Natural killer cell treated with Interleukin-12 subunit alpha and Interleukin-12 subunit beta and Interleukin-15 and Interleukin-18, amount 100 ng/mL, for 72 hours (primary cell): ENCODE results near the gene ANGEL1. TPM values are rescaled to one million over a fixed set of nuclear protein-coding genes. Genes with fewer than 3 reads are reported as not detected.
A peak's percentile ranks its signal among the peaks of the same experiment; 100 is the strongest.

ENCODE experiments used
- ATAC-seq, 2 donors: fragments of 150-1000 bp; cut with Tn5 transposase in 1 of 2; sonication (Bioruptor Pico), chemical (Tn5 transposase) in 1 of 2; 2 replicates each; pipeline ENCODE4 v1.10.0; 2021
- DNase-seq: peaks from one replicate; pipeline ENCODE4 v3.0.0; 2022; ENCODE audit warnings: low spot score
- H3K27ac Mint-ChIP-seq, 2 donors: 1 replicate in 1 of 2; 2 replicates in 1 of 2; pipeline ENCODE4 v1.8.0; 2022; ENCODE audit warnings: mixed read lengths in 2 of 2, mild to moderate bottlenecking in 1 of 2, moderate library complexity in 1 of 2
- H3K27me3 Mint-ChIP-seq, 2 donors: 1 replicate in 1 of 2; 2 replicates in 1 of 2; pipeline ENCODE4 v1.8.0; 2022; ENCODE audit warnings: mixed read lengths in 2 of 2
- H3K36me3 Mint-ChIP-seq: one replicate; pipeline ENCODE4 v1.8.0; 2022; ENCODE audit warnings: mixed read lengths
- H3K4me1 Mint-ChIP-seq, 2 donors: 1 replicate in 1 of 2; 2 replicates in 1 of 2; pipeline ENCODE4 v1.8.0; 2022; ENCODE audit warnings: low read depth in 2 of 2, mixed read lengths in 2 of 2, mild to moderate bottlenecking in 1 of 2
- H3K4me3 Mint-ChIP-seq: one replicate; pipeline ENCODE4 v1.8.0; 2022; ENCODE audit warnings: mixed read lengths
- H3K9me3 Mint-ChIP-seq: 2 replicates; pipeline ENCODE4 v1.8.0; 2022; ENCODE audit warnings: mixed read lengths
- total RNA-seq, 2 donors: library from RNA; stranded (reverse); gene quantifications; one replicate each; pipeline ENCODE4 v1.2.3, GENCODE V29; 2022

ANGEL1 gene
- total RNA-seq, 2 donors from 2014 or later = 11.7 to 14.6 TPM

DNA sequence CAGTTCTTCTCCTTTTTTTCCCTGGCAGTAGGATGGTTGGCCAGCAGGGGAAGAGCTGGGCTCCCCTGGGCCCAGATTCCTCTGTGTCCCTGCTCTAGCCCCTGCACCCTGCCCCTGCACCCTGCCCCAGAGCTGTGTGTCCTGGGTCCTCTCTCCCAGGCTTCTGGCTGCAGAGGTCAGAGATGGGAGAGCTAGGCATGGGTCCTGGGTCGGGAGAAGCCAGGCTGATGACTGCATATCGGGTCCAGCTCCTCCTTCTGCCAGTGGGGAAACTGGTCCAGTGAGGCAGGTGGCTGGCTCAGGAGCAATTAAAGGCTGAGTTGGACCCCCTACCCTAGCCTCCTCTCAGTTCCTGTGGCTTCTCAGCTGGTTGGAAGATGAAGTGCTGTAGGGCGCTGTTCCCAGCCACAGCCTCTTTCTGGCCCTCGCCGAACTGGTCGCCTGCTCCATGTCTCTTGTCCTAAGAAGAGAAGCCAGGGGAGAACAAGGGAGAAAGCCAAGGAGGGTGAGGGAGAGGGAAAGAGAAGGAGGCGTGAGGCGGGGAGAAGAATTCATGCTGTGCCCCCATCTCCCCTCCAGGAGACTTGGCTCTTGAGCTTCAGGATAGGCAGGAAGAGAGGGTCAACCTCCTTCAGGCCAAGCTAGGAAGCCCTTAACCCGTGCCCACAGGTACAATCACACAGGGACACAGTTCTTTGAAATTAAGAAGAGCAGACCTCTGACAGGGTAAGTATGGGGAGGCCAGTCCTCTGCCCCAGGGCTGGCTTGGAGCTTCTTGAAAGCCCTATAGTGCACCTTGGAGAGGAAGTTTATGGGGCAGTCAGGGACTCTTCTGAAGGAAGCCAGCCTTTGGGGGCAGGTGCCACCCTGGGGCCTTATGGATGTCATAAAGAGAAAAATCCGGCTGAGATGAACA is 41.9 kb downstream of the ANGEL1 start:
- Mint-ChIP-seq H3K27me3 (no peaks in the 10 kb centered on the region), H3K9me3 (no peaks in the 10 kb centered on the region), H3K27ac (no peak overlapping the region), H3K36me3 (no peaks in the 10 kb centered on the region), H3K4me3 (no peak overlapping the region), H3K4me1 (peaks cover 13 to 18% of the 10 kb centered on the region in 2 donors)
- DNase-seq (no peak), ATAC-seq (no peak)

DNA sequence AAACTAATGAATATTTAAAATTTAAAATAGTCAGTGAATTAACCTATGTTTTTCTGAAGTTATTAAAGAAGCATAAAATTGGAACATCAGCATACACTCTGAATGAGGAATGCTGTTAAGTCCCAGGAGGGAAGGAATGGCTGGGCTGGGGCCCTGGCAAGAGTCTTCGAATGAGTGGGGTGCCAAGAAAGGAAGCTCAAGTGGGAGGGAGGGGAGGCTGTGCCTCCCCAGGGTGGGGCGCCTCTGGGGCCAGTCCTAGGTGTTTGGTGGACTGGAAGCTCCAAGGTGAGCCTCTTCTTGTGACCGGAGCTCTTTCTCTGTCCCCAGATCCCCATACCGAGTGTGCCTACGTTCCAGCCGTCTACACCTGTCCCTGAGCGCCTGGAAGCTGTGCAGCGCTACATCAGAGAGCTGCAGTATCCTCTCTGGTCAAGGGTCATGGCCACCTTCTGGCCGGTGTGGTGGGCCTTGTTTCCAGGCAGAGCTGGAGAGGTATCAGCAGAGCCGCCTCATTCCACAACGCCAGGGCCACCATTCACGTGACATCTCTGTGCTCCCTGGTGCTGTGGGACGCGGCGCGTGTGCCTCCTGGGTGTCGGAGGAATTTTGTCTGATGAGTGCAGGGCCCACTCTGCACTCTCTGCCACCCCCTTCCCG is 42.9 kb downstream of the ANGEL1 start:
- no peak for DNase-seq
- Mint-ChIP-seq H3K9me3 (no peaks in the 10 kb centered on the region), H3K27ac (no peak overlapping the region), H3K27me3 (no peaks in the 10 kb centered on the region), H3K4me3 (no peak overlapping the region), H3K4me1 (peaks cover 13 to 16% of the 10 kb centered on the region in 2 donors), H3K36me3 (no peaks in the 10 kb centered on the region)
- no peak for ATAC-seq

DNA sequence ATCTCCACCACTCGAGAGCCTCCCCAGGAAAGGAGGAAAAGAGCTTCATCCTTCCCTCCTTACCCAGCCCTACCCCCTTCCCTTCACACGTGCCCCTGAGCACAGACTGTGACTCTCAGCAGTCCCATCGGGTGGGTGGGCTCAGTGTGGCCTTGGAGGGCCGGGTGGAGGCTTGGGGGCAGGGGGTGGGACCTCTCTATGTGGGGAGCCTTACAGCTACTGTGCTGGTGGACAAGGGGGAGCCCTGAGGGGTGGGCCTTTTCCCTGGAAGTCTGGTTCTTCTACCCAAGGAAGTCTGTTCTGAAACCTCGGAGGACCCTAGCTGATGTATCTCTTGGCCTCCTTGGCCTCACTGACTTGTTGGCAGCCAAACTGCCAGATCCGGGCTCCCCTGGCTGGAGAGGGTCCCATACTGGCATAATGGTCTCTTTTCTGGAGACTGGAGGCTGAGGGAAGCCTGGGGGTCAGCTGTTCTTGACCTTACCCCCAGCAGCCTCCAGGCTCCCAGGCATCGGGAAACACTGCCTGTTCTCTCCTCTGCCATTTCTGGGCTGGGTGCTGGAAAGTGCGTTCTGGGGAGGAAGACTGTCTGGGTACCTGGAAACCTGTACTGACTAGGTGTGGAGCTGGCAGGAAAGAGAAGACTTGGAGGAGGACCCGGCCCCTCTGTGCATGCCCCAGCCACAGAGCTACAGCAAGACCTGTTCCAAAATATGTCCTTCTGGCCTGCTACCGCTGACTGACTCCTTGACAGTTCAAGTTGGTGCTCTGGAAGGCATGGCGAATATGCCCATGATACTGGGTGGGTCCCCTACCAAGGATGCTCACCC is 43.8 kb downstream of the ANGEL1 start:
- H3K36me3 Mint-ChIP-seq = no peaks in the 10 kb centered on the region
- DNase-seq (no peak), ATAC-seq (no peak)
- peaks cover 13 to 15% of the 10 kb centered on the region in 2 donors for H3K4me1 Mint-ChIP-seq
- H3K4me3 Mint-ChIP-seq = no peak overlapping the region
- no peaks in the 10 kb centered on the region for H3K27me3 Mint-ChIP-seq
- H3K9me3 Mint-ChIP-seq = no peaks in the 10 kb centered on the region
- H3K27ac Mint-ChIP-seq = peak overlapping the region; percentile 56 to 61

DNA sequence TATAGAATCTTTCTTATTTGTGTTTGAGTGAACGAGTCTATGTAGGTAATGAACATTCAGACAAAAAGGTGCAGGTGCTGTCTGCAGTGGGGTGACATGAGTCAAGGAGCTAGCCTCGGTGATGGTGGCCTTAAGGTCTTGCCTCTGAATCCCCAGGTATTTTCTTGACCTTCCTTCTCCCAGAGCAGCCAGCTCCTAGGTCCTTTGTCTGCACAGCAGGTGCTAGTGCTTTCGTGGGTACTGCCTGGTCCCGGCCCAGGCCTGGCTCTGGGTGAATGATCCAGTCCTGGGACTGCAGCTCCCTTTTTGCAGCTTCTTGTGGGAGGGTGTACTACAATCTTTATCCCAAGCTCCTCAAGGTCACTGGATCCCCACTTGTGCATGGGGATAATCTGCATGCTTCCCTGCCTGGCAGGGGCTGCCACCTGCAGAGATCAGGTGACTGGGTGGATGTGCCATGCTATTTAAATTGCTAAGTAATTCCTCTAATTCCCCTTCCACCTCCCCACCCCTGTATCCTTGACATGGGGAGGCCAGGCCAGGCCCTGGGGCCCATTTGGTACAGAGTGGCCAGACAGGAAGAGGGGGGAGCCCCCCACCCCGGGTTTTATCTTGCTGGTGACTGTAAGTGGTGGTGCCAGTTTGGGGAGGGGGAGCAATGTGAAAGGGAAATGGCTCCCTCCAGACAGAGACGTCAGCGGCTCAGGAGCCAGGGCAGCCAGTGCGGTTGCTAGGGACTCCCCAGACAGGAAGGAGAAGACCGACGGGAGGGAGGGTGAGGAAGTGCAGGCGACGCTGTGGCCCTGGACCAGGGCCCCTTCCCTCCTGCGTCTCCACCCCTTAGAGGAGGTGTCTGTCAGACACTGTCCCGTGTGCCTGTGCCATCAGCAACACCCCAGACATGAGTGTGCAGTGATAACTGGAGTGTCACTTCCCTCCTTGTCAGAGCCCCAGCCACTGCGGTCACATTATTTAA is 44.7 kb downstream of the ANGEL1 start:
- H3K36me3 Mint-ChIP-seq = no peaks in the 10 kb centered on the region
- ATAC-seq (peak; percentile 98 to 99), DNase-seq (peak; percentile 88)
- H3K9me3 Mint-ChIP-seq = no peaks in the 10 kb centered on the region
- peaks cover 13% of the 10 kb centered on the region in 2 donors for H3K4me1 Mint-ChIP-seq
- H3K27me3 Mint-ChIP-seq = no peaks in the 10 kb centered on the region
- H3K4me3 Mint-ChIP-seq = no peak overlapping the region
- H3K27ac Mint-ChIP-seq = peak overlapping the region; percentile 56 to 61

DNA sequence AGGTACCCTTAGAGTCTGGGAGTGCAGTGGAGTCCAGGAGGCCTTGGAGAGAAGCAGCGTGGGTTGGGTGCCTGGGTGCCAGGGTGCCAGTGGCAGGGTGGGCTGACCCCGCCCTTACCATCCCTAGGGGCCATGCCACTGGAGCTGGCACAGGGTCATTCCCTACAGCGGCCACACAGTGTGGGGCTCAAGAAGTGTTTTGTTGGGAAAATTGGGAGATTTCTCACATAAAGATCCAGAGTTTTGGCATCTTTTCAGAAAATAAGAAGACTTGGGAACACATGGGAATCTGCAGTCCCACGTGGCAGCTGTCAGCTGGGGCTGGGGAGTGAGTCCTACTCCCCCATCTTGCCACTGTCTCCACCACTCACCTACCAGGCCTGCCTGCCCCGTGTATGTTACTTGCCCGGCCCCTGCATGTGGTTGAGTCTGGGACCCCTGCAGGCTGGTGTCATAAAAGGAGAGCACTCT is 47.2 kb downstream of the ANGEL1 start:
- Mint-ChIP-seq H3K4me1 (peaks cover 18 to 19% of the 10 kb centered on the region in 2 donors), H3K27me3 (no peaks in the 10 kb centered on the region)
- DNase-seq = no peak

DNA sequence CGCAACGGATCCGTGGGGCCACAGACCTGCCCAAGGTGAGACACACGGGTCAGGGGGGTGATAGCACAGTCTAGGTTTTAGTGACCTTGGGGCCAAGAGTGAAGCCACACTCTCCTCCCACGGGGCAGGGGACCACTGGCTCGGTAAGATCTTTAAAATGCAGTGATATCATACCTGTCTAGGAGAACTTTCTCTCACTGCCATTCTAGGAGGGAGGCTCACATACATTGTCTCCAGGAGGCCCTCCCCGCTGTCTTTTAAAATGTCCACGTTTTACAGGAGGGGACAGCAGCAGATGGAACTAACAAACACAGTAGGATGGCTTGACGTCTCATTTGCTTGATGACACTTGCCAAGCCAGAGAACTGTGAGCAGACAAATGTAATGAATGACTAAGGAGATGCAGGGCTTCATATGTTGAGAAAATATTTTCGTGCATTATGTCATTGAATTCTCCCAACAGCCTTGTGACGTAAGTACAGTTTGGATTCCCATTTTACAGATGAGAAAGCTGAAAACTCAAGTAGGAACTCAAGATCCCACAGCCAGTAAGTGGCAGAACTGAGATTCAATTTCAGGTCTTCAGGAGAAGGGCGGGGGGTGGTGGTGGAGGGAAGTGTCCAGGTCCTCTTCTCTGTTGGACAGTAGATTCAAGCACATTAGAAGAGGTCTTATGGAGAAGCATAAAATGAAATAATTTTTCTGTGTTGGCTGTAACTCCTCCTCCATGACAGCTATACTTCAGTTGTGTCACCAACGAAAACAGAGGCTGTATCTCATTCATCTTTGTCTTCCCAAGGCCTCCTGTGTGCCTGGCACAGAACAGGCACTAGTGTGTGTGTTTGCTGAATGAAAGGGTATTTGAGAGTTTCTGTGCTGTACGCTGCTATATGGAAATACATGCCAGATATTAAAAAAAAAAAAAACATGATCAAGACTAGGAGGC is 49.3 kb downstream of the ANGEL1 start:
- peaks cover 4 to 6% of the 10 kb centered on the region in 2 donors for H3K27me3 Mint-ChIP-seq
- ATAC-seq = no peak
- peaks cover 10 to 16% of the 10 kb centered on the region in 2 donors for H3K4me1 Mint-ChIP-seq
- no peaks in the 10 kb centered on the region for H3K36me3 Mint-ChIP-seq
- no peak overlapping the region for H3K27ac Mint-ChIP-seq
- H3K9me3 Mint-ChIP-seq = no peaks in the 10 kb centered on the region
- H3K4me3 Mint-ChIP-seq = peak overlapping the region; percentile 3
- DNase-seq = no peak

More for the DNA sequence above, 47.2 kb downstream of the ANGEL1 start:
- H3K36me3 Mint-ChIP-seq = no peaks in the 10 kb centered on the region
- no peak overlapping the region for H3K4me3 Mint-ChIP-seq
- no peak for ATAC-seq
- no peak overlapping the region for H3K27ac Mint-ChIP-seq
- no peaks in the 10 kb centered on the region for H3K9me3 Mint-ChIP-seq

DNA sequence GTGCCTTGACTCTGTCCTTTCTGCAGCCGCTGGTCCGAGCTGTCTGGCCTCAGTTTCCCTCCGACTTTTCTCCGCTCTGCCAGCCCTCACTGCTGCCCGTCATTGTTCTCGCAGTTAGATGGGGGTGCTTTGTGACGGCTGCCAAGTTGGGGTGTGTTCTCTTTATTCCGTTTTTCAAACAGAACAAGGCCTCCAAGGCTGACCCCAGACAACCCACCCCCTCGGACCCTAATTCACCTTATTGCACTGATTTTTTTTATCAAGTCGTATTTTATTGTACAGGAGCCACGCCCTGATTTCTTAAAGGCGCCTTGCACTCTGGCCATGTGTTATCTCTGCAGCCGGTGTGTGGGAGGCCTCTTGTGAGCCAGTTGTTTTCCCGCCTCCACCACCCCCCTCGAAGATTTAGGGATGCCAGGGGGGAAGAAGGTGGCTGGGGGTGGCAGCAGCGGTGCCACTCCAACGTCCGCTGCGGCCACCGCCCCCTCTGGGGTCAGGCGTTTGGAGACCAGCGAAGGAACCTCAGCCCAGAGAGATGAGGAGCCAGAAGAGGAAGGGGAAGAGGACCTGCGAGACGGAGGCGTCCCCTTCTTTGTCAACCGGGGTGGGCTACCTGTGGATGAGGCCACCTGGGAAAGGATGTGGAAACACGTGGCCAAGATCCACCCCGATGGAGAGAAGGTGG is 50.1 kb downstream of the ANGEL1 start:
- Mint-ChIP-seq H3K9me3 (no peaks in the 10 kb centered on the region), H3K27ac (no peak overlapping the region), H3K27me3 (peaks cover 10 to 14% of the 10 kb centered on the region in 2 donors), H3K36me3 (no peaks in the 10 kb centered on the region), H3K4me3 (peak overlapping the region; percentile 88), H3K4me1 (peaks cover 5 to 11% of the 10 kb centered on the region in 2 donors)
- DNase-seq = no peak
- ATAC-seq = no peak

DNA sequence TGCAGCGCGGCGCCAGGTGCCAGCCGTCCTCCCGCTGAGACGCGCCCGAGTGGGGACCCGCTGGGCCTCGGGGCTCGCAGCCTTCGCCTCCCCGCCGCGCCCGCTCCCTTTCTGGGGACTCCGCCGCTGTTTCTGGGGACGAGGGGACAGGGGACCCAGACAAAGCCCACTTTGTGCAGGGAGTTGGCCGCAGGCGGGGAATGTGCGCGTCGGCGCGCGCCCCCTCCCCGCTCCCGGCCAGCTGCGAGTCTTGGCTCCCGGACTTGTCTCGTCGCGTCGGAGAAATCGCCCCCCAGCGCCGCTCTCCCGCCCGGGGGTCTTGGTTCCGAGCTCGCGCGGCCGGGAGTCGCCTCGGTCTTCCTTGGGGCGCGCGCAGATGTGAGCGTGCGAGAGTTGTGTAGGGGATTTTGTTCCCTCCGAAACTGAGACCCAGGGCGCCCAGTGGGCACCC is 50.7 kb downstream of the ANGEL1 start:
- DNase-seq (no peak), ATAC-seq (peak in 1 of 2 donors; percentile 1)
- Mint-ChIP-seq H3K9me3 (no peaks in the 10 kb centered on the region), H3K27ac (no peak overlapping the region), H3K4me1 (peaks cover 5 to 11% of the 10 kb centered on the region in 2 donors), H3K27me3 (peaks cover 10 to 14% of the 10 kb centered on the region in 2 donors), H3K36me3 (no peaks in the 10 kb centered on the region), H3K4me3 (peak overlapping the region; percentile 88)

DNA sequence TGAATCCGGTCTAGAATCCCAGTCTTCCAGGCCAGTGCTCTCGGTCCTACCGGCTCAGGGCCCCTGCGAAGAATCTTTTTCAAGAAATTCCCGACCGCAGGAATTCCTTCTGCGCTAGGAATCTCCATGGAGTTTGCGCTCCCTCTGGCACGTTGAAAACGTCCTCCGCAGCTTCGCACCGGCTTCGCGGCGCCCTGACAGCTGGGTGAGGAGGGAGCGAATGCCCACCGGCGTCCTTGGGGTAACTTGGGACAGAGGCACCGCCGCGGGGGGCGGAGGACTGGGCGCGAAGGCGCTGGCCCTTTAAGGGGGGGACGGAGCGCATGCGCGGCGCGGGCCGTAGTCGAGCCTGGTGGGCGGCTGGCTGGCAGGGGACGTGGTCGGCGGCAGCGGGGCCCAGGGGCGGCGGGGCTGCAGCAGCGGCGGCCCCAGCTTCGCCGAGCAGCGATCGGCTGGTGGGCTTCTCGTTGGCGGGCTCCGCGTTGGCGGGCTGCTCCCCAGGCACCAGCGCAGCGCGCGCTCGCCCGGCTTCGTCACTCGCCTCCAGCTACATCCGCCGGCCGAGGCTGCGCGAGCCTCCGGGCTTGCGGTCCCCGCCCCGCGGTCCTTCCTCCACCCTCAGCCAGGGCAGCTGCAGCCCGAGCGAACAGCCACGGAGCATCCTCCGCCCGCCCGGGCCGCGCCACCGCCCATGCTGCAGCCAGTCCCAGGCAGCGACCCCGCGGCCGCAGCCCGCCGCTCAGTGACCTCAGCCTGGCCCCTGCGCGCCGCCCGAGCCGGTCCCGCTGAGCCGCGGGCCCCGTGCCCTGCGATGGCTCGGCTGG is 51.3 kb downstream of the ANGEL1 start, which contains the start of gene VASH1:
TSS of gene VASH1 (plus strand) at position 333 of the 824 bp plus-strand sequence. CDS start 1,354 bp downstream, outside the sequence.
- peaks cover 10 to 14% of the 10 kb centered on the region in 2 donors for H3K27me3 Mint-ChIP-seq
- no peaks in the 10 kb centered on the region for H3K9me3 Mint-ChIP-seq
- DNase-seq (peak; percentile 79), ATAC-seq (peak; percentile 94 to 97)
- H3K4me1 Mint-ChIP-seq = peaks cover 5 to 11% of the 10 kb centered on the region in 2 donors
- no peaks in the 10 kb centered on the region for H3K36me3 Mint-ChIP-seq
- H3K4me3 Mint-ChIP-seq = peak within 1 kb of the TSS; percentile 88
- H3K27ac Mint-ChIP-seq = peak within 1 kb of the TSS in 1 of 2 donors; percentile 59

DNA sequence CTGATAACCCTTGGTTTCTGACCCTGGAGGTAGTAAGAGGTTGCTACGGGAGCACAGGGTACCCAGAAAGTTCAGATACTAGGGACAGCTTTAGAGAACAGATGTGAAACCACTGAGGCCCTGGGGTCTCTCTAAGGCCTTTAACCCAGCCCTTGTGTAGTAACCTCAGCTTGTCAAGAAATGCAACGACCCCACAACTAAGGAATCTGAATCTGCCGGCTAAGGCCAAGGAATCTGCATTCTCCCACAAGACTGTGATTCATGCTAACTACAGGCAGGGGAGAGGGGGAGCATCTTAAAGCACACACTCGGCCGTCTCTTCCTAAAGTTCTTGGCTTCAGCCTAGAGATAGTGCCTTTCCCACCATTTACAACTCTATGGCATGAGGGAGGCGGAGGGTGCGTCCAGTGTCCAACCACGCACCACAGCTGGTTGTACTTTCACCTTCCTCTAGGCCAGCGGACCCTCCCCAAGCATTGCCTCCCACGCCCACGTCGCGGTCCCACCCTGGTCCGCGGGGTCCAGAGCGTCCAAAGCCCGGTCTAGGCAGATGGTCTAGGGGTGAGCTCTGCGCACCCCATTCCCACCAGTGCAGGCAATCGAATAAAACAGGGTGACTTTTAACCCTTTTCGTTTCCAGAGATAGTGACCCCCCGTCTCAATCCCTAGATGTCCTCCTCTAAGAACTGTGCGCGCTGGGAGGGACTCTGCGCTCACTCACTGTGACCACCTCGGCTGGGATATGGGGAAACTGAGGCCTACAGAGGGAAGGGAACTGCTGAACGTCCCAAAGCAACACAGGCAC is 52.1 kb downstream of the ANGEL1 start:
- Mint-ChIP-seq H3K27me3 (peaks cover 10 to 14% of the 10 kb centered on the region in 2 donors), H3K9me3 (no peaks in the 10 kb centered on the region), H3K4me3 (peak overlapping the region; percentile 69), H3K36me3 (no peaks in the 10 kb centered on the region), H3K4me1 (peaks cover 5 to 11% of the 10 kb centered on the region in 2 donors), H3K27ac (peak overlapping the region in 1 of 2 donors; percentile 59)
- no peak for ATAC-seq
- no peak for DNase-seq
